HG03108 (cell line): ENCODE results near the gene GLT6D1.

ENCODE experiments used
- ATAC-seq: cut with Tn5 transposase; IDR thresholded peaks from one replicate; pipeline ENCODE4 v1.9.1; 2021; ENCODE audit warnings: moderate library complexity; ENCODE audit not compliant: unreplicated experiment

The GLT6D1 gene

GRCh38 chr9:135587658-135588057, 51.7 kb downstream of the GLT6D1 start:
- no peak for ATAC-seq

- ATAC-seq, result no peak
These were observed 52.7 kb downstream of the GLT6D1 start for GRCh38 chr9:135586601-135587109.

GRCh38 chr9:135584934-135585333, 54.4 kb downstream of the GLT6D1 start:
- ATAC-seq, result no peak

GRCh38 chr9:135584371-135584770, 55.0 kb downstream of the GLT6D1 start:
- no peak for ATAC-seq

GRCh38 chr9:135583688-135584011, 55.7 kb downstream of the GLT6D1 start:
- no peak for ATAC-seq

GRCh38 chr9:135582966-135583687, 56.2 kb downstream of the GLT6D1 start:
- no peak for ATAC-seq

- ATAC-seq, result no peak
These were observed 56.8 kb downstream of the GLT6D1 start for GRCh38 chr9:135582541-135582940.

GRCh38 chr9:135581636-135582426, 57.5 kb downstream of the GLT6D1 start:
- ATAC-seq, result no peak

- no peak for ATAC-seq
These were observed 58.5 kb downstream of the GLT6D1 start for GRCh38 chr9:135580664-135581380.

- no peak for ATAC-seq
These were observed 59.3 kb downstream of the GLT6D1 start for GRCh38 chr9:135579889-135580660.

GRCh38 chr9:135579356-135579755, 60.0 kb downstream of the GLT6D1 start:
- no peak for ATAC-seq

GRCh38 chr9:135577256-135577655, 62.1 kb downstream of the GLT6D1 start:
- no peak for ATAC-seq

- no peak for ATAC-seq
These were observed 63.2 kb downstream of the GLT6D1 start for GRCh38 chr9:135575995-135576631.

GRCh38 chr9:135574943-135575342, 64.4 kb downstream of the GLT6D1 start:
- ATAC-seq, result no peak

GRCh38 chr9:135574331-135574730, 65.0 kb downstream of the GLT6D1 start:
- ATAC-seq, result no peak
